HG03175 (cell line): ENCODE measurements around the gene TTC27.

Experiments used
- ATAC-seq: cut with Tn5 transposase; IDR thresholded peaks from one replicate; pipeline ENCODE4 v1.9.1; 2021; ENCODE audit warnings: mild to moderate bottlenecking, moderate library complexity; ENCODE audit not compliant: unreplicated experiment

The TTC27 gene

DNA sequence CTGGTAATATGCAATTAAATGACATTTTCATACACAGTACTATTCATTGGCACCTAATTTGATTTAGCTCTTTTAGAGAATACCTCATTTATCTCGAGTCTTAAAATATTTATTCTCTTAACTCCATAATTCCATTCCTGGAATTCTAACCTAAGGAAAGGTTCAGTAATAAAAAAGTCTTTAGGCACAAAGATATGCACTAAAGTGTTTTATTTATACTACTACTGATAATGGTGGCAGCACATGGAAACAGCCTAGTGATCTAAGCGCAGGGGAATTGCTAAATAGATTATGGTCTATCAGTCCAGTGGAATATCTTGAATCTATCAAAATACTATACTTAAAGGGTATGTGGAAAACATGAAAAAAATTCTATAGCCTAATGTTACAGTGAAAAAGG lies 176.4 kb downstream of the TTC27 start:
- ATAC-seq = no peak

GRCh38 chr2:32805104-32806095 lies 177.6 kb downstream of the TTC27 start:
- no peak for ATAC-seq

DNA sequence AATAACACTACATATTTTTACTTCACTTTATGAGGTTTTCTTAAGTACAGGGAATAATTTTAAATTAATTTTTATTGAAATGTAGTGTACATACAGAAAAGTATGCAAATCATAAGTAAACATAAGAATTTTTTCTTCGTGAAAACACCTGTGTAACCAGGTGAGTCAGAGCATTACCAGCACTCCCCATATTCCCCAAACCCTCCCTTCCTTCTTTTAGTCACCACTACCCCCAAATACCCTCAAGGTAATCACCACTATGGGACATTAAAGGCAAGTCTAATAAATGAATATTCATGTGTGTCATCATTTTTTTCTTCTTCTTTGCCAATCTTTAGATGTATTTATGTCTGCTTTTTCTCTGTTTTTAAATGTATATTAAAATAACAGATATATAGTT lies 179.0 kb downstream of the TTC27 start:
- no peak for ATAC-seq

DNA sequence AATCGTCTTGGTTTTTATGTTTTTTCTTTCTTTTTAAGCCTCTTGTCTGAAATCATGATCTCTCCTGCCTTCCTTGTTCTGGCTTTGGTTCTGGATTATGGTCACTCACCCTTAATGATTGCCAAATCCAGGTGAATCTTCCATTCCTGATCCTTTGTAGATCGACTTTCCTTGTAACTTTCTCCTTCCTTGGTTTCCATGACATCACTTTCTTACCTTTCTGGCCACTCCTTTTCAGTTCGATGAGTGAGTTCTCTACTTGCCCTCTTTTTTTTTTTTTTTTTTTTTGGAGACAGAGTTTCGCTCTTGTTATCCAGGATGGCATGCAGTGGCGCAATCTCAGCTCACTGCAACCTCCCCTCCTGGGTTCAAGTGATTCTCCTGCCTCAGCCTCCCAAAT lies 179.8 kb downstream of the TTC27 start:
- ATAC-seq = no peak

- no peak for ATAC-seq
Measured at GRCh38 chr2:32810909-32811495, 183.2 kb downstream of the TTC27 start.

DNA sequence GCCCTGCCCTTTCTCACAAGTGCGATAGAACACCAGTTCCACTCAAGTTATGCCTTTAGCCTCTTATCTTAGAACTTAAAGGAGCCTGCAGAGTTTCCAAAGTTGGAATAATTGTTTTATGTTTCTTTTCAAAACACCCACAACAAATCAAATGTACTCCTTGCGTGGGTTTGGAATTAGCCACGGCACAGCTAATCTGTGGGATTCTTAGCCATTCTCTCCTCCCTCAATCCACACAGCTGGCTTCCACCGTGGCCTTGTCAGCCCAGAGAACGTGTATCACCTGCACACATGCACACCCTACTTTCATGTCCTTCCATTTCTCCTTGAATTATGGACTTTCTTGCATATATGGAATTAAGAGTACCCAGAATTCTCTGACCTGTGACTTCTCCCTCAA lies 183.8 kb downstream of the TTC27 start:
- ATAC-seq = no peak

GRCh38 chr2:32812316-32812715 lies 184.5 kb downstream of the TTC27 start:
- no peak for ATAC-seq

- ATAC-seq = no peak
Measured at GRCh38 chr2:32820088-32820487, 192.2 kb downstream of the TTC27 start.

GRCh38 chr2:32820701-32821100 lies 192.9 kb downstream of the TTC27 start:
- no peak for ATAC-seq

- no peak for ATAC-seq
Measured at GRCh38 chr2:32824070-32824809, 196.4 kb downstream of the TTC27 start.

DNA sequence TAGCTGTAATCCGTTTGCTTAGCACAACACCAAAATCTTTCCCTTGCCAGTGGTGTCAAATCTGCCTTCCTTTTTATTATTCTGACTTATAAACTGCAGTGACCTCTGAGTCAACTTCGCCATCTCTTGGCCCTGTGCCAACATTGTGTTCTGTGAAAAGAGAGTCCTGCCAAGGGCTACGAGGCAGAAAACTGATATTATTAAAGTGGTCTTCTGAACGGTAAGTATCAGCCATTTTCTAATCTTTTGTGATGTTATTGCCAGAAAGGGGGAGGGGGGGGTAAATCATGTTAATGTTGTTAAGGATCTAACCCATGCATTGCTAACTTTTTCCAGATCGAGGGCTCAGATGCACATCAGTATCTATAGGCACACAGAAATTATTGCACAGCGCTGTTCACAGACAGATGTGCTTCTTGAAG lies 197.5 kb downstream of the TTC27 start:
- ATAC-seq = no peak

DNA sequence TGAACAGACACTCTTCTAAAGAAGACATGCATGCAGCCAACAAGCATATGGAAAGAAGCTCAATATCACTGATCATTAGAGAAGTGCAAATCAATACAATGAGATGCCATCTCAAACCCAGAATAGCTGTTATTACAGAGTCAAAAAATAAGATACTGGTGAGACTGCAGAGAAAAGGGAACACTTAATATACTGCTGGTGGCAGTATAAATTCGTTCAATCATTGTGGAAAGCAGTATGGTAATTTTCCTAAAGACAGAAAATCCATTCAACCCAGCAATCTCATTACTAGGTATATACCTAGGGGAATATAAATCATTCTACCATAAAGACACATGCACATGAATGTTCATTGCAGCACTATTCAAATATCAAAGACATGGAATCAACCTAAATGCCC lies 202.3 kb downstream of the TTC27 start:
- ATAC-seq = no peak

DNA sequence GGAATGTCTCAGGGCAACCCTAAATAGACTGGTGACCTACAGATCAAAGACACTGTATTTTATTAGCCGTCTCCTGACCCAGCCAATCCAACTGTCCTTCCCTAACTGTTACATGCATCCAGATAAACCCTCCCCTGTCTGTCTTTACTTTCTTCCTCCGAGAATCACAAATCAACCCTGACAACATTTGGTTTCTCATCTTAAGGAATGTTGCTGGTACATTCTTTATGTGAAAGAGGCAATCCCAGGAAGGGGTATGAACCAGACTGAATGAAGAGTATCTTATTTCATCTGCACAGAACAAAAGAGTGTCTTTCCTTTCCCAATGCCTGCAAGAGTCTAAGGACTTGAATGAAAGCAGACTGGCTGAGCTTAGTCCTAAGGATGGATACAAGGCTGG lies 205.0 kb downstream of the TTC27 start:
- ATAC-seq = no peak

GRCh38 chr2:32833709-32834108 lies 205.9 kb downstream of the TTC27 start:
- ATAC-seq = no peak

- no peak for ATAC-seq
Measured at GRCh38 chr2:32835148-32835547, 207.3 kb downstream of the TTC27 start.

- ATAC-seq = no peak
Measured at GRCh38 chr2:32836933-32837332, 209.1 kb downstream of the TTC27 start.

DNA sequence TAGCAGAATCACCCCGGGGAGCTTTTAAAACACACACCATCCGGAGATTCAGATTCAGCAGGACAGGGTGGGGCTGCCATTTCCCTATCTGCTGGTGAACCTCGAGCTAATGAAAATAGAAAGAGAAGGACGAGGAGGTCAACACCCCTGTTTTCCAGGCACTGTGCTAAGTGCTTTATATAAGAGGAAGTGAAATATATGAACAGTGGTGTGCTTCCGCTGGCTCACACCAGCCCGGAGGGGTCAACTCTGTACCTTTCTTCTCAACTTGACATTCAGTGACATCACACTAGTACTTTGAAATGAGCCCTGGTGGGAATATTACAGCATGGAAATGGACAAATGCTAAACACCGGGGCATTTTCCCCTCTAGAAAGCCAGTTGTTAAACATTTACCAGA lies 210.6 kb downstream of the TTC27 start:
- peak; percentile 75 for ATAC-seq

DNA sequence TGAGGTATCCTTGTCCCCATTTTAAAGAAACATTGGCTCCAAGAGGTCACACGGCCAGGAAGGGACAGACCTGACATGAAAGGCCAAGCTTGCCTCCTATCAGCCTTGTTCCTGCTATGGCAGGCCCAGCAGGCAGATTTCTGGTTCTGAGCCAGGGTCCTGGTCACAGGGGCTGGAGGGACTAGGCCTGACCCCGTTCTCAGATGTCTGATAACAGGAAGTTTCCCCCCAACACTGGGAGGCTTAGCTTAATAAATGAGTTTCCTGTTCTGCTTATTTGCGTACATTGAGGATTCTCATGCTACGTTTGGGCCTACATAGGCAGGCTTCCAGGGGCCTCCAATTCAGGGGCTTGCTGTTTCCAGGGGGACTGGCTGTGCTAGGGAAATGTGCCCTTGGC lies 211.1 kb downstream of the TTC27 start:
- ATAC-seq = no peak

GRCh38 chr2:32841931-32842898 lies 214.4 kb downstream of the TTC27 start:
- ATAC-seq = no peak

DNA sequence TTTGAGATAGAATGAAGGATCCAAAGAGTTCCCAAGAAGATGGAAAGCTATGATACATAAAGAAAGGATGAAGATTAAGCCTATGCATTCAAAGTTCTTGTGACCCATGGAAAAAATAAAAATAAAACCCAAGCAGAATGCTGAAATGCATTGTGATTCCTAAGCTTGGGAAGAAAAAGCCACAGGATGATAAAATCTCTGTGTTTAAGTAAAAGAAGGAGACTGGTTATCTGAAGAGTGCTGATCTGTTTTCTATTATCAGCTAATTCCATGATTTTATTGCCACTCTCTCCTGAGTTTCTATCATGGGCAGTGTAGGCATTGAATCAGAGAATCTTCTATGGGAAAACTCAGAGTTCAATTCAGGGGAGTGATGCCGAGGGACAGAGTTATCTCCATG lies 215.8 kb downstream of the TTC27 start:
- no peak for ATAC-seq
